ENCODE results near the gene SLX4.
"Not testable (repeated sequence)": the region's sequence is repeated elsewhere in the genome, so short reads cannot be mapped to it uniquely, and the experiment has no call there.

SLX4 gene

DNA sequence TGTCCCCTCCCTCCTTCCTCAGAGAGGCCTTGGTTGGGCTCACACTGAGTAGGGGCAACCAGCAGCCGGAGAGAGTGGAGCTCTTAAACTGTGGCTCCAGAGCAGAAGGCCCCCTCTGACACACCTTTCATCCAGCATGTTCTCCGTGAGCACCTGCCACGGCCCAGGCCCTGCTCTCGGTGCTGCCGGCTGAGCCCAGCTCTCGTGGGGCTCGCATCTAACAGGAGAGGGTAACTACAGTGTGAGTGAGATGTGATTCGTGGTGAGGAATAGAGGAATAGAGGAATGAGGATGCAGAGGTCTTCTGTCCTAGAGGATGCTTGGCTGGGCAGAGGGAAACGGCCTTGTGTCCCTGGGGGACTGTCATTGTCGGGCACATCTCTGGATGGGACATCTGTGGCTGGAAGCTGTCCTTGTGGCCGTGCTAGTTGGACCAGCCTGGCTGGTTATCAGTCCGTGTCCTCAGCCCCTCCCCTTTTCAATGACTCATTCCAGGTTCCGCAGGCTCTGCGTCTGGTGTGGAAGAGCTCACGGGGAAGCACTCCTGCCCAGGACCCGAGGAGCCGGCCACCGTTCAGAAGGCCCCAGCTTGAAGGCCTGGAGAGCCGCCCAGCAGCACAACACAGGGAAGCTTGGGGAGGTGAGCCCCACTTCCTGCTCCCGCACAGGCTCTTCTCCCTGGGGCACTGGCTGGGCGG lies 31.1 kb upstream of the SLX4 start:
- DNase-seq (ENCODE audit: low spot score) = no peak

DNA sequence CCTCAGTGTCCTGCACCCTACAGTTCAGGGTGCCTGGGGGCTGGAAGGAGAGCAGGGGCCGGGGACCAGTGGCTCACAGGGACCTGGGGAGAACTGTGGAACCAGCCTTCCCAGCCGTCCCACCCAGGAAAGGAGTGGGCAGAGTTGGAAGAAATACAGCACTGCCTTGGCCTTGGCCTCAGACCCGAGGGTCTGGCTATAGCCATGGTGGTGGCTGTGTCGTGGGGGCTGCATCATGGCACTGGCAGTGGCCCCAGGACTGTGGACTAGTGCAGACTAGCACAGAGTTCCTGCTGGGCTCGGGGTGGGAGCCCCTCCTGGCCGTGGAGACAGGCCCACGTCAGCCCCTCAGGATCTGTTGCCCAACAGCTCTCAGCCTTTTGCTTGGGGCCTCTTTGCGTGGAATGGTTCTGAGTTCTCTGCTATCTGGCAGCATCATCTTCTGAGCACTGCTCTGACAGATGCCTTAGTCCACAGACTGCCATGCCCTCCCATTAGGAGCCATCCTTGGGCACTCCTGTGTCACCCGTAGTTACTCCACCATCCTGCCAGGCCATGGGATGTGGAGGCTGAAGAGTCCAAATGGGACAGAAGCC lies 30.5 kb upstream of the SLX4 start:
- DNase-seq (ENCODE audit: low spot score) = no peak

DNA sequence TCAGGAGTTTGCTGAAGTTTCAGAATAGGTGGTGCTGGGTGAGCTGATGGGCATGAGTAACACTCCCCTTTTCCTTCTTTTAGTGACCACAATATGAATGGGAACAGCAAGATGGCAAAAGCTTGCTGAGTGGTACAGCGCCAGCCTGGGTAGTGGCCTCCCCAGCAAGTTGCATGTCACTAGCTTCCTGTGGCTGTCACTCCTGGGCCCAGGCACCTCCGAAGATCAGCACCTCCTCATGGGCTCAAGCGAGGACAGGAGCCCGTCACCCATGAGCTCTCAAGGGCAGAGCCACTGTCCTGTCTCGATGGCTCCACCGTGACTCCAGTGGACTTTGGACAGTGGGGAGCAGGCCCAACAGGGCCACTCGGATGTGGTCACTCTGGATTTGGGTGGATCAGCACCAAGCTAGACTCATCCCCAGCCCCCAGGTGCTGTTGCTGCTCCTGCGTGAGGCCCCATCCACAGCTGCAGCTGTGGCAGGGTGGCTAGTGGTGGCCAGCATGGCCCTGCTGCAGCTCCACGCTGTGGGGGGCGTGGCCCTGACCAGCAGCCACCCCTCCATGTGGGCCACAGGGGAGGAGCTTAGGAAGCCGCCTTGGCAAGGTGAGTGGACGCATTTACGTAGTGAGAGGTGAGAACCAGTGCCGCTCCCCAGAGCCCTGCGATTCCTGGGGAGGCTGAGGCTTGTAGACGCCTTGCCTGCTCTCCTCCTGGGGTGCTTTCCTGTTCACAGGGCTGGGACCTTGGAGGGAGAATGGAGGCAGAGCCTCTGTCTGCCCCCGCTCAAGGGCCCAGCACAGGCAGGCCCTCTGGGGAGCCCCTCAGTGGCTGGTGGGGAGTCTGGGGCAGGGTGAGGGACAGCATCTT lies 29.5 kb upstream of the SLX4 start:
- DNase-seq (ENCODE audit: low spot score) = no peak

DNA sequence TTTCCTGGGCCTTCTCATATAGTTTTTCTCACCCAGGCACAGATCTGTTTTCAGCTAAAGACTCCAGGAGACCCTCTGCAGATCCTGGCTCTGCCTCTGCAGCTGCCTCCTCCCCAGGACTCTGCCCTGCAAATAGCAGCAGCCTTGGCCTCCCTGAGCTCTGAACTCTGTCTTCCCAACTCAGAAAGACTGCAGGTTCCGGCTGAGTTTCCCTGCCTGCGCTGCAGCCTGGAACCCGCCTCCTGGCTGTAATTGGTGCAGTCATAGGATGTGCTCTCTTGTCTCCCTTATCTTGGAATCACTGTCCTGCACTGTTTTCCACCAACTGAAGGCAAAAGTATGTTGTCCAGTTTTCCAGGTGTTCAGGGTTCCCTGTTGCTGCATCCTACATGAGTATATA lies 28.8 kb upstream of the SLX4 start:
- no peak for DNase-seq (ENCODE audit: low spot score)

DNA sequence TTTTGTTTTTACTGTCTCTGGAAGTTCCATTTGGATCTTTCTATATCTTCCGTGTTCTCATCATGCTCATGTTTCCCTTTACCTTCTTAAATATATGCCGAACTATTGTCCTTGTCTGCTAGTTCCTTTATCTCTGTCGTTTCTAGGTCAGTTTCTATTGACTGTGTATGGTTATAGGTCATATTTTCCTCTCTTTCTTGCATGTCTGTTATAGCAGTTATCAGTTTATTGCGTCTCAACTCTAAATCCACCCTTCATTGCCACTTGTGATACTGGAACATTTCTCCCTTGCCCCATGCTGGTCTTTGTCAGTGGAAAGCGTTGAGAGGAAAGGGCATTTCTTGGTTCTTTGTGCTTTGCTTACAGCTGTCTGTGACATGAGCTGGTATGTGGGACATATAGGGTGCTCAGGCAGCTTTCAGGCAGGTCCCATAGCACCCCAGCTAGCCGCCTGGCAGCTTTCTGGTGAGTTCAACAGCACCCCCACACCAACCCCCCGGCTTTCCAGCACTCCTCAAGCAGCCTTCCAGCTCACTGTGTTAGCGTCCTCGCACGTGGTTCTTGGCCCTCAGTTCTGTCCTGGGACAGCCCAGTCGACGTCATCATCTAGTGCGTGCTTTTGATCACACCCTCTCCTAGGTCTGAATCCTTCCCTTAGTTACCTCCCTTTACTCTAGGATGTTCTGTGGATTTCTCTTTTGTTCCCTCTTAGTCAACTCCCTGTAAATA lies 27.7 kb upstream of the SLX4 start:
- no peak for DNase-seq (ENCODE audit: low spot score)

DNA sequence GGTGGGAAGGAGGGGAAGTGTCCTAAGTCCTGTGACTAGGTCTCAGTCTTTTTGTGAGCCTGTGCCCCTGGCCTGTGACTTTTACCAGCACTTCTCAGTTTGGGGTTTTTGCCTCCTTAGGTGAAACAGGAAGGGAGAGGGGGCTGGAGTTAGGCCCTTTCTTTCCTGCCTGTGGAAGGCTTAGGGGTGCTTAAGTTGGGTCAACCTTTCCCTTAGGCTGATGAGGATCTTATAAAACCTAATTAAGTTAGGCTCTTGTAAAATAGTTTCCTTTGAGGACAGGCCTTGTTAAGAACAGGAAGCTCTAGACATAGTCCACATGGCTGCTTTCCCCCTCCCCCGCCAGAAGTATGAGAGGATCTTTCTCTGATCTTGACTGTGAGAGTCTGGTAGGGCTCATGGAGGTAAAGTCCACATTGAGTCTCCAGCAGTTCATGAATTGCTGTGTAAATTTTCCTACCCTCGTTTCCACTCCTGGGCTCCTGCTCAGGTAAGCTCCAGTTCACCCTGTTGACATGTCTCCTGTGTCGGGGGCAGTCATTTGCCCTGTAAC lies 26.0 kb upstream of the SLX4 start:
- DNase-seq (ENCODE audit: low spot score) = peak; percentile 77

DNA sequence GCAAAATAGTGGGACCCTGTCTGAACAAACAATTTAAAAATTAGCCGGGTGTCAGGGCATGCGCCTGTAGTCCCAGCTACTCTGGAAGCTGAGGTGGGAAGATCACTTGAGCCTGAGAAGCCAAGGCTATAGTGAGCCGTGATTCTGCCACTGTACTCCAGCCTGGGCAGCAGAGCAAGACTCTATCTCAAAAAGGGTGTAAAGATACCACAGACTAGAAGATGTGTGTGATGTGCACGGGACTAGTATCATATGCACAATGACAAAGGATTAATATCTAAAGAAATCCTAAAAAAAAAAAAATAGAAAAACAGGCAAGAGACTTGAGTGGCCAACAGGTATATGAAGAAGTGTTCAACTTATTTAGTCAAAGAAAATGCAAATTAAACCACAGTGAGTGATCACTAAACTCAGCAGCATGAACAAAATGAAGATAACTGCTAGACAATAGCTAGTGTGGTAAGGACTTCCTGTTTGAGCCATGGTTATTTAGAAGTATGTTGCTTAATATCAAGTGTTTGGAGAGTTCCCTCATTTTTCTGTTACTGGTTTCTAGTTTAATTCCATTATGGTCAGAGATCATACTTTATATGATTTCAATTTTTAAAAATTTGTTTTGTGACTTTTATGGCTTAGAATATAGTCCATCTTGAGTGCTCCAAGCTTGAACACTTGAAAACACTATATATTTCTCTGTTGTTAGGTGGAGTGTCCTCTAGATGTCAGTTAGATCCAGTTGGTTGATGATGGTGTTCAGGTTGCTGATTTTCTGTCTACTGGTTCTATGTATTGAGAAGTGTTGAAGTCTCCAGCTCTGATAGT lies 14.7 kb upstream of the SLX4 start:
- DNase-seq (ENCODE audit: low spot score) = peak; percentile 85

DNA sequence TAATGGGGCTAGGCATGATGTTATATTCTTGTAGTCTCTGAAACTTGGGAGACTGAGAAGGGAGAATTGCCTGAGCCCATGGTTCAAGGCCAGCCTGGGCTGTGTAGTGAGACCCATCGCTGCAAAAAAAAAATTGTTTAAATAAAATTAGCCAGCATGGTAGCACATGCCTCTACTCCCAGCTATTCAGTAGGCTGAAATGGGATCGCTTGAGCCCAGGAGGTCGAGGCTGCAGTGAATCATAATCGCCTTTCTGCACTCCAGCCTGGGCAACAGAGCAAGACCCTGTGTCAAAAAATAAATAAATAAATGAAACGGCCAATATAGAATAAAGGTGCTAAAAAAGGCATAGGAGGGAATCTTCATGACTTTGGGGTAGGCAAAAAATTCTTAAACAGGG lies 13.9 kb upstream of the SLX4 start:
- DNase-seq (ENCODE audit: low spot score) = no peak

DNA sequence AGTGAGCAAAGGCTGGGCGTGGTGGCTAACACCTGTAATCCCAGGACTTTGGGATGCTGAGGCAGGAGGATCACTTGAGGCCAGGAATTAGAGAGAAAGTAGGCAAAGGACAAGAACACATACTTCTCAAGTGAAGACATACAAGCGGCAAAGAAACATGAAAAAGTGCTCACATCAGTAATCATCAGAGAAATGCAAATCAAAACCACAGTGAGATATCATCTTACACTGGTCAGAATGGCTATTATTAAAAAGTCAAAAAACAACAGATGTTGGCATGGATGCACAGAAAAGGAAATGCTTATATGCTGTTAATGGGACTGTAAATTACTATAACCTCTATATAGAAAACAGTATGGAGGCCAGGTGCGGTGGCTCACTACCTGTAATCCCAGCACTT lies 12.2 kb upstream of the SLX4 start:
- DNase-seq (ENCODE audit: low spot score) = peak; percentile 85

DNA sequence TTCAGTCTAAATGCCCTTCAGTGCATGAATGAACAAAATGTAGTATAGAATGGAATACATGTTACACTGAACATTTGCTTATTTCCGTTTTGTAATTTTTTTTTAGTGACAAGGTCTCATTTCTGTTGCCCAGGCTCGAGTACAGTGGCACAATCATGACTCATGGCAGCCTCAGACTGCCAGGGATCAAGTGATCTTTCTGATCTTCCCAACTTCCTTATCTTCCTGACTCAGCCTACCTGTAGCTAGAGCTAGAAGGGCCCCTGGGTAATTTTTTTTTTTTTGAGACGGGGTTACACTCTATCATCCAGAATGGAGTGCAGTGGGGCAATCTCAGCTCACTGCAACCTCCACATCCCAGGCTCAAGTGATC lies 7.3 kb upstream of the SLX4 start:
- DNase-seq (ENCODE audit: low spot score) = peak; percentile 44

DNA sequence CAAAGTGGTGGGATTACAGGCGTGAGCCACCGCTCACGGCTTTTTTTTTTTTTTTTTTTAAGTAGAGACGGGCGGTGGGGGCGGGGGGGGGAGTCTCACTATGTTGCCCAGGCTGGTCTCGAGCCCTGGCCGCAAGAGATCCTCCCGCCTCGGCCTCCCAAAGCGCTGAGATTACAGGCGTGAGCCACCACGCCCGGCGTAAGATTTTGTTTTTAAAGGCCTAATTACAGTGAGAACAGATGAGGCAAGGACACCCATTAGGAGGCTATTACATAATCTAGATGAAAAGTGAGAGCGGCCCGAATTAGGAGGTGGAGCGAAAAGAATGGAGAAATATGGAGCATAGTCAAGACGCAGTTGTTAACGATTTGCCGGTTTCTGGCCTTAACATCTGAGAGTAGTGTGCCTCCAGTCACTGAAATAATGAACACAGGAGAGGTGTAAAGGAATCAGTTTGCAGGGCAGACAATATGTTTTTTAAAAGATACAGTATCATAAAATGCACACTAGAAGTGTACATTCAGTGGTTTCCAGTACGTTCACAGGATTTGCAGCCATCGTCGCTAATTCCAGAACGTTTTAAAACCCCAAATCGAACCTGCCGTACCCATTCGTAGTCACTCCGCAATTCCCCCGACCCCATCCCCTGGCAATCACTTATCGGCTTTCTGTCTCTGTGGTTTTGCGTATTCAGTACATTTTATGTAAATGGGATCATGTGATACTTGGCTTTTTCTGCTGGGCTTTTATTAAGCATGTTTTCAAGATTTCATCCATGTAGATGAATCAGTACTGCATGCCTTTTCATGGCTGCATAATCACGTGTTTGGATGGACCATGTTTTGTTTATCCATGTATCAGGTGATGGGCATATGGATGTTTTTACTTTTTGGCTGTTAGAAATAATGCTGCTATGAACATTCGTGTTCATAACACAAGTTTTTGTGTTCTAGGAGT lies 1.4 kb upstream of the SLX4 start:
- DNase-seq (ENCODE audit: low spot score) = no peak

DNA sequence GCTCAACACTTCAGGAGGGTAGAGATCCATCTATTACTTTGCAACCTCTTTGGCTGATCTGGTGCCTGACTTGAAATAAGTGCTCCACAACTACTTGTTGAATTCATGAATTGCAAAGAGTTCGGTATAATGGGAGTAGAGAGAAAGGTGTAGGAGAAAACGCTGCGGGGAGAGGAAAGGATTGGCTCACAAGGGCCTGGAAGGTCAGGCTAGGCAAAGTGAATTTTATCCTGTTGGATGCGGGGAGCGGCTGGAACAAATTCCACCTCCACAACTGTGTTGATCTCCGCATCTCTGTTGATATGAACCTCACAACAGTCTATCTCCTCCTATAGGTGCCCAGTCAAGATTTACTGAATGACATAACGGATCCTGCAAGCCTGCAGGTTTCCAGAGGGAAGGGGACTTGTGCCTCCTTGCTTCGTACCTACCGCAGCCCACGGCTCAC lies 684 bp downstream of the SLX4 start:
- DNase-seq (ENCODE audit: low spot score) = peak; percentile 31

DNA sequence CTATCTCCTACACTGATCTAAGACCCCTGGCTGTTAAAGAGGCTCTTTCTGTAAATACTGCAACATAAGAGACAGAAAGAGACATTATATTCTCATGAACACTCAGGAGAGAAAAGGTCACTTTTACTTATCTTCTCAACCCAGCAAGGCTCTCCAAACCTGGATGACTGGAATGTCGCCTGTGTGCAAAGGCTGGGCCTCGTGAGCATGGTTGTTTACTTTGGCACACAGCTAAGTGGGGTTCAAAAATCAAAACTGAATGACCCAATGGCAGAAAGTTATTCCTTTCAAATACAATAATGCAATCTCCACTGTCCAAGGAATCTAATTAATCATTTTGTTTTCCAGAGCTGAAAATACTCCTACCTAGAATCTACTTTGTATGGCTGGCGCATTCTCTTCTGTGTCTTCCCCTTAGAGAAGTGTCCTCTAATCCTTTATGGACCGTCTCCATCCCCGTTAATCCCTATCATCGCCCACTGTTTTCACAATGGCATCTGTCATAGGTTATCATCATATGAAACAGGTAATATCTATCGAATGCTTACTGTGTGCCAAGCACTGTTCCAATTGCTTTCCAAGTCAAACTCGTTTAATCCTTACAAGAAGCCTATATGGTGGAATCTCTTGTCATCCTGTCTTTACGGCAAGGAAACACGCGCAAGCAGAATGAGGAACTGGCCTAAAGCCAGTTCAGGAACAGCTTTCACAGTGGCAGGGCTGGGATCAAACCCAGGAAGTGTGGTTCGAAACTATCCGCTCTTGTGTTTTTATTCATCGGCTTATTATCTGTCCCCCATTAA lies 1.3 kb downstream of the SLX4 start:
- DNase-seq (ENCODE audit: low spot score) = peak; percentile 36

DNA sequence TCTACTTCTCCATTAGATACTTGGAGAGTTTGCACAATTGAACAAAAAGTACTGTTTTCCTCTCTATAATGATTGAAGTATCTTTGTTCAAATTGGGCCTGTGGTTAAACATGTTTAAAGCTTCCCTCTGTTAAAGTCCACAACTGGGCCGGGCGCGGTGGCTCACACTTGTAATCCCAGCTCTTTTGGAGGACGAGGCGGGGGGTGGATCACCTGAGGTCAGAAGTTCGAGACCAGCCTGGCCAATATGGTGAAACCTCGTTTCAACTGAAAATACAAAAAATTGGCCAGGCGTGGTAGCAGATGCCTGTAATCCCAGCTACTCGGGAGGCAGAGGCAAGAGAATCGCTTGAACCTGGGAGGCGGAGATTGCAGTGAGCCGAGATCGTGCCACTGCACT lies 2.4 kb downstream of the SLX4 start:
- DNase-seq (ENCODE audit: low spot score) = not testable (repeated sequence)

DNA sequence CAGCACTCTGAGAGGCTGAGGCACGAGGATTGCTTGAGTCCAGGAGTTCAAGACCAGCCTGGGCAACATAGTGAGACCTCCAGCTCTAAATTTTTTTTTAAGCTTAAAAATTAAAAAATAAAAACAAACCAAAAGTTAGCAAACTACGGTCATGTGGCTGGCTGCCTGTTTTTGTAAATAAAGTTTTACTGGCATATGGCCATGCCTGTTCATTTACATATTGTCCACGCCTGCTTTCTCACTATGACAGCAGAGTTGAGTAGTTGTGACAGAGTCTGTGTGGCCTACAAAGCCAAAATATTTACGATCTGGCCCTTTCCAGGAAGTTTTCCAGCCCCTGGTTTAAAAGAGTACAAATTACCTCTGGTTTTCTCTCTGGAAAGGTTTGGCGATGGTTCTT lies 3.3 kb downstream of the SLX4 start:
- DNase-seq (ENCODE audit: low spot score) = peak; percentile 49

DNA sequence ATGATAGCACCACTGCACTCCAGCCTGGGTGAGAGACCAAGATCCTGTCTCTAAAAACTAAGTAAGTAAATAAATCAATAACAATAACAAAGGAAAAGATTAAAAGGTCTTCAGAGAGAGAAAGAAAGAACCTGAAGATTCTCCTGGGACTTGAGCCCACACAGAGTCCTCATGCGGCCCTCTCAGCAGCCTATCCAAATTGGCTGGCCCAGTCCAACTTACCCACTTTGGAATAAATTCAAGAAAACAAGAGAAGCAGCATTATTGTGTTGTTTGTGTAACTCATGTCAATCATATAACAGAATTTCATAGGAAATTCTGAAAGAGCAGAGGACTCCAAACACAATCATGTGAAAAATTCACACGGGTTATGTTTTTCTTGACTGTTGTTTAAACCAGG lies 3.8 kb downstream of the SLX4 start:
- DNase-seq (ENCODE audit: low spot score) = peak; percentile 60

DNA sequence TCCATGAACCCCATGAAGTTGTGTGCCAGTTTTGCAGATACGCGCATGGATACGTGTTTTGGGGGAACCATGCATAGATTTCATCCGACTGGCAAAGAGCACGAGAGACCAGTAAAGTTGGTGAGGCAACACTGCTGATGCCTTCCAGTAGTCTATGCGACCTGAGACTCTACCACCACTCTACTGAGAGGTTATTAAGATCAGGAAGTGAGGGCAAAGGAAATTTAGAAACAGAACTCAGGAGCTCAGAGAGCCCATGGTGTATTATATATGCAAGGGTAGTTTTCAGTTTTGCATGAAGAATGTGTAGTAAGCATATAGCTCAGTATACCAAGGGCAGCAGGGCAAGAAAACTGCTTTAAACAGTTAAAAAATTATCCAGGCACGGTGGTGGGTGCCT lies 4.2 kb downstream of the SLX4 start:
- DNase-seq (ENCODE audit: low spot score) = peak; percentile 76

DNA sequence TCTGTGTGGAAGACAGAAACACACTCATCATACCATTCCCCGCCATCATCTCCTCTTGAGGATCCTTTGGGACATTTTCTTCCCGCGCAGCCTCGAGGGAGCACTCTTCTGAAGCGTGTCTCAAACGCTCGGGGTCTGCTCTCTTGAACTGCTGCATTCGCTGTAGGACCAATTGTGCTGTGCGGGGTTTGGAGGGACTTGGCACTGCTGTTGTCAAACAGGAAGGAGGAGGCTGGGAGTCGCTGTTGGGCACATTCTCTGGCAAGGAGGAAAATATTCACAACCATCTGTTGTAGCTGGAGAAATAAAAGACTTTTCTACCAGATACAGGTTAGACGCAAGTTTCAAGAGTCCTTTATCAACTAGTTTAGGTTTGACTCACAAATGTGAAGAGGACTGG lies 5.0 kb downstream of the SLX4 start:
- no peak for DNase-seq (ENCODE audit: low spot score)

DNA sequence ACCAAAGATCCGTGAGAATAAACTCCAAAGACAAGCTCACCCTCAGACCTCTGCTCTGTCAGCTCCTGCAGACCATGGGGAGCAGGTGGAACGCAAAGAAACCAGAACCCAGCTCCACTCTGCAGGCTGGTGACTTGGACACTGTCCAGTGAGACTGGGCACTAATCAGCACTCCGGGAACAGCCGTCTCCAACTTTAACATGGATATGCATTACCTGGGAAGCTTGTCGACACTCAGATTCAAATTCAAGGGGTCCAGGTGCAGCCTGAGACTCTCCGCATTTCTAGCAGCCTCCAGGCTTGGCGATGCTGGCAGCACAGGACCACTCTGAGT lies 9.1 kb downstream of the SLX4 start:
- no peak for DNase-seq (ENCODE audit: low spot score)
